Measurements from ENCODE around the gene PTEN. TPM values are rescaled to one million over a fixed set of nuclear protein-coding genes. Genes with fewer than 3 reads are reported as not detected.

Gene PTEN
- total and polyA plus RNA-seq, 2 donors (not counting 3 experiments of a cell fraction or from before 2014, with no cell fraction given), result 8.0 to 76.9 TPM

DNA sequence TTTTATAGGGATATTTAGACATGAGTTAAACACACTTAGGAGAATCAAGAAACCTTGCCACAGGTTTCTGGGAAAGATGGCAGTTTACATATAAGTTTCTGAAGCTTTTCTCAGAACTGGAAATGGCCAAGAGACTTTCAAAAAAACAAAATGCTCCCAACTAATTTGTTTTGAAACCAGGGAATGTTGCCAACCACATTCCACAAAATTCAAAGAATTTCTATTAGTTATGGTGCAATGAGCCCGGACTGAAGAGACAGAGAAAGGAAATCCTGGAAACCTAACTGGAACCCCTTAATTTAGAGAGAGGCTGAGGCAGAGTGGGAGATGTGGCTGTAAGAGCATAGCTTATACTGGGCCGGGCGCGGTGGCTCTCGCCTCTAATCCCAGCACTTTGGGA lies 128.5 kb downstream of the PTEN start:
- H3K9me3 ChIP-seq (replicated peaks; ENCODE audit: control insufficient read depth, insufficient read depth, low read length), result no peaks in the 10 kb centered on the region
- no peak overlapping the region for H2AFZ ChIP-seq (ENCODE audit: low read depth, low read length)
- intact Hi-C loops (cut with micrococcal nuclease), result no loop called here
- H3K4me2 ChIP-seq (ENCODE audit: insufficient read depth, low read length), result no peak overlapping the region
- H3K27ac ChIP-seq (ENCODE audit: insufficient read depth, low read depth, low read length), result no peak overlapping the region
- no peak overlapping the region for H3K9ac ChIP-seq (replicated peaks; ENCODE audit: extremely low read depth, insufficient read depth, low read length)
- TF ChIP-seq EZH2 (IDR thresholded peaks at IDR 0.05; ENCODE audit: borderline replicate concordance, low read depth, low read length, severe bottlenecking), result no peak
- no peak for TF ChIP-seq FOS (IDR thresholded peaks at IDR 0.05; ENCODE audit: borderline replicate concordance, insufficient read depth, low read length)
- TF ChIP-seq, protein P1, sequence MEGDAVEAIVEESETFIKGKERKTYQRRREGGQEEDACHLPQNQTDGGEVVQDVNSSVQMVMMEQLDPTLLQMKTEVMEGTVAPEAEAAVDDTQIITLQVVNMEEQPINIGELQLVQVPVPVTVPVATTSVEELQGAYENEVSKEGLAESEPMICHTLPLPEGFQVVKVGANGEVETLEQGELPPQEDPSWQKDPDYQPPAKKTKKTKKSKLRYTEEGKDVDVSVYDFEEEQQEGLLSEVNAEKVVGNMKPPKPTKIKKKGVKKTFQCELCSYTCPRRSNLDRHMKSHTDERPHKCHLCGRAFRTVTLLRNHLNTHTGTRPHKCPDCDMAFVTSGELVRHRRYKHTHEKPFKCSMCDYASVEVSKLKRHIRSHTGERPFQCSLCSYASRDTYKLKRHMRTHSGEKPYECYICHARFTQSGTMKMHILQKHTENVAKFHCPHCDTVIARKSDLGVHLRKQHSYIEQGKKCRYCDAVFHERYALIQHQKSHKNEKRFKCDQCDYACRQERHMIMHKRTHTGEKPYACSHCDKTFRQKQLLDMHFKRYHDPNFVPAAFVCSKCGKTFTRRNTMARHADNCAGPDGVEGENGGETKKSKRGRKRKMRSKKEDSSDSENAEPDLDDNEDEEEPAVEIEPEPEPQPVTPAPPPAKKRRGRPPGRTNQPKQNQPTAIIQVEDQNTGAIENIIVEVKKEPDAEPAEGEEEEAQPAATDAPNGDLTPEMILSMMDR (IDR thresholded peaks at IDR 0.05; ENCODE audit: extremely low read depth in 1 of 2, insufficient read depth in 1 of 2, low read depth in 1 of 2, low read length in 2 of 2), result no peak
- TF ChIP-seq GATA2 (IDR thresholded peaks at IDR 0.05; ENCODE audit: insufficient read depth, insufficient read length, low read depth, low read length), result no peak
- no peak for TF ChIP-seq POLR2A (IDR thresholded peaks at IDR 0.05; ENCODE audit: low read depth, low read length)
- TF ChIP-seq, protein P2, sequence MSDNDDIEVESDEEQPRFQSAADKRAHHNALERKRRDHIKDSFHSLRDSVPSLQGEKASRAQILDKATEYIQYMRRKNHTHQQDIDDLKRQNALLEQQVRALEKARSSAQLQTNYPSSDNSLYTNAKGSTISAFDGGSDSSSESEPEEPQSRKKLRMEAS (IDR thresholded peaks at IDR 0.05; ENCODE audit: insufficient read depth, insufficient read length), result no peak
- TF ChIP-seq POLR2AphosphoS5 (IDR thresholded peaks at IDR 0.05; ENCODE audit: insufficient read depth, low read depth, low read length), result no peak
- TF ChIP-seq MYC (IDR thresholded peaks at IDR 0.05; ENCODE audit: low read depth, low read length), result no peak
- no peak for TF ChIP-seq JUN (IDR thresholded peaks at IDR 0.05; ENCODE audit: borderline replicate concordance, insufficient read depth, insufficient read length, low read depth)
- FAIRE-seq (no peak), DNase-seq (ENCODE audit: low read depth, low spot score) (no peak)
- CTCF ChIA-PET, result no interaction called here
- H3K9me1 ChIP-seq (replicated peaks; ENCODE audit: control insufficient read depth, extremely low read depth, insufficient read depth, low read length), result no peaks in the 10 kb centered on the region
- H3K27me3 ChIP-seq (ENCODE audit: control insufficient read depth in 2 of 2, insufficient read depth in 2 of 2, low read length in 2 of 2), result no peaks in the 10 kb centered on the region
- no peaks in the 10 kb centered on the region for H3K79me2 ChIP-seq (ENCODE audit: control insufficient read depth, insufficient read depth, low read length)
- no peaks in the 10 kb centered on the region for H4K20me1 ChIP-seq (replicated peaks; ENCODE audit: control insufficient read depth, extremely low read depth, insufficient read depth, low read length)
- no peaks in the 10 kb centered on the region for H3K4me1 ChIP-seq (ENCODE audit: control insufficient read depth, extremely low read depth, insufficient read depth, low read length)
- no peak overlapping the region for H3K4me3 ChIP-seq (replicated peaks in 1 of 3; ENCODE audit: insufficient read depth in 1 of 3, low read depth in 1 of 3, low read length in 3 of 3)
- H3K36me3 ChIP-seq (ENCODE audit: control insufficient read depth in 2 of 2, extremely low read depth in 1 of 2, insufficient read depth in 2 of 2, low read length in 2 of 2), result no peaks in the 10 kb centered on the region
- BruUV-seq (replicated peaks), result no TSS peak
- POLR2A ChIA-PET, result no interaction called here
- dilution Hi-C loops (cut with MboI; ENCODE audit: extremely low pct_ligation_motif_present, low sequenced_read_pairs), result no loop called here
